CD4-positive, alpha-beta T cell treated with Interleukin-17A for 4 hours (primary cell): ENCODE measurements around the gene CYP19A1.

Experiments
- DNase-seq: peaks from one replicate; pipeline ENCODE4 v3.0.0-alpha.2; 2020; ENCODE audit warnings: mixed read lengths

CYP19A1 gene

GRCh38 chr15:51252671-51253070 is 85.7 kb downstream of the CYP19A1 start:
- no peak for DNase-seq

GRCh38 chr15:51251556-51251955 is 86.8 kb downstream of the CYP19A1 start:
- no peak for DNase-seq

- no peak for DNase-seq
Measured at GRCh38 chr15:51250217-51251011, 88.0 kb downstream of the CYP19A1 start.

- no peak for DNase-seq
Measured at GRCh38 chr15:51245628-51246027, 92.8 kb downstream of the CYP19A1 start.

DNA sequence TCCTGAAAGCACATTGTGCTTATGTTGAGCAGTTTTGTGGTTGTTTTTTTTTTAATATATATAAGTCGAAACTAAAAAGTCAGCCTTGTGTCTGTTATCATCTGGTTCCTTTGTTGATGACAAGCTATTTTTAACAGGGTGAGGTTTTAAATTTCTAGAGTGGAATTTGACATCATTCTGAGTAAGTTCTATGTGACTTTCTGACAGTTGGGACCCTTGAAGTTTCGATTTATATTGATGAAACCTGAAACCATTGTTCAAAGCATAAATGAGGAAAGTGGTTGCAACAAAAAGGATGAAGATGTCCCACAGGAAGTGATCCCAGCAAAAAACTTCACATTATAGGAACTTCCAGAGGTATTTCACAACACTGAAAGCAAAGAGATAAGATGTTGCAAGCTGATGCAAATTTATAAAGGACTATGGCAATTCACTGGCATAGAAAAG is 94.0 kb downstream of the CYP19A1 start:
- DNase-seq = no peak

DNA sequence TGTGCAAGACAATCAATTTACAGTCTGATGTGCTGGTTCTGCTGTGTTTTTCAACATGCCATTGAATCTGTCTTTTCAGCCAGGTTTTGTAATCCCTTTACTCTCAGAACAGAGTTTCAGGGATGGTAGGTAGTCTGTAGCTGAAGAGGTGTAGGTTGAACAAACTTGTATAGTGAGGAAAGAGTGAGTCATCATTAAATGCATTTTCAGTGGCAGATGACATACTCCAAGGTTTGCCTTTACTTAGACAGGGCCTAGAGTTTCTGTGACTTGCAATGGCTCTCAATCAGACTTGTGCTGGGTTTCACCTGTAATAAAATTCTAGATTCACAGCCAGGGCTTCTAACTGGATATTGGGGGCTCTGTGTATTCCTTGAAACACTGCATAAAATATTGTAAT is 94.6 kb downstream of the CYP19A1 start:
- DNase-seq = no peak

DNA sequence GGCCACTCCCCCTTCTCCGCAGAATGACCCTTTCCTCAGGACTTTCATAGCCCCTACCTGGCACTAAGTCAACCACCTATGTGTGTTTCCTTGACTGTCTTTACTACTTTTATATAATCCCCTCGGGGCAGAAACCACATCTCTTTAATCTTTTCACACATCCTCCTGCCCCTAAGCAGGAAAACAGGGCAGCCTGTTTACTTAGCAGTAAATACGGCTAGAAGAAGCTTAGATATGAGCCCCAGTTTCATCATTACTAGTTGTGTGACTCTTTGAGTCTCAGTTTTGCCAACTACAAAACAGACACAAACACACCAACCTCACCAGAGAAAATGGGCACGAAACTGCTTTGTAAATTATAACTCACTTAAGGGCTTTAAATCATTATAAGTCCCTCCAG is 98.3 kb downstream of the CYP19A1 start:
- no peak for DNase-seq

GRCh38 chr15:51237816-51238215 is 100.6 kb downstream of the CYP19A1 start:
- no peak for DNase-seq

DNA sequence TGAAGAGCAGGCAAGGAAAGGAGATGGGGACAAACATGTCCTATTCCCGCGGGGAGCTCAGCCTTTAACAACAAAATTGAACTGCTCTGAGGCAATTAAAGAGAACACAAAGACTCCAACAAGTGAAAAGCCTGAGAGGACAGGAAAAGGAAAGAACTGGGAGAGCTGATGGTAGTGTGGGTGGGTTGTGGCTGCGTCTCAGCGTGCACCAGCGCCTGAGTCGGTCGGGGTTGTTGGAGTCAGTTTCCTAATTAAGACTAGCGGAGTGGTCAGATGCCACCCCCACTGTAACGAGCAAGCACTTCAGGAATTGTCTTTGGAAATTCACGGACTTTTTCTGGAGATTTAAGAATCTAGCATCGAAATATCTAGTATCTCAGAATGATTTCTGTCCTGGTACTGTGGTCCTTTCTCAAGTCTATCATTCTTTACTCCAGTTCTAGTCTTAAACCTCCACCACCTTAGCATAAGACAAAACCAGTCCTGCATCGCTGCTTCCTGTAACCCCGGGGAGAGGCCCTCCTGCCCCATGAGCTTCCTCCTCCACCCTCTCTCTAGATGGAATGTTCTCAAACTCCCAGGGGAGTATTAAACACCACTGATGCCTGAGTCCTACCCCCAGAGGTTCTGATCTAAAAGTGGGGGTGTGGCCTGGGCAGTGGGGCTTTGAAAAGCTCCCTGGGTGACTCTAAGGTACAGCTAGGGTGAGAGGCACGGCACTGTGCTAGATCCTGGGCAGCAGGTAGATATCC is 104.0 kb downstream of the CYP19A1 start:
- no peak for DNase-seq

- no peak for DNase-seq
Measured at GRCh38 chr15:51232581-51232980, 105.8 kb downstream of the CYP19A1 start.

GRCh38 chr15:51229907-51230330 is 108.5 kb downstream of the CYP19A1 start:
- no peak for DNase-seq

DNA sequence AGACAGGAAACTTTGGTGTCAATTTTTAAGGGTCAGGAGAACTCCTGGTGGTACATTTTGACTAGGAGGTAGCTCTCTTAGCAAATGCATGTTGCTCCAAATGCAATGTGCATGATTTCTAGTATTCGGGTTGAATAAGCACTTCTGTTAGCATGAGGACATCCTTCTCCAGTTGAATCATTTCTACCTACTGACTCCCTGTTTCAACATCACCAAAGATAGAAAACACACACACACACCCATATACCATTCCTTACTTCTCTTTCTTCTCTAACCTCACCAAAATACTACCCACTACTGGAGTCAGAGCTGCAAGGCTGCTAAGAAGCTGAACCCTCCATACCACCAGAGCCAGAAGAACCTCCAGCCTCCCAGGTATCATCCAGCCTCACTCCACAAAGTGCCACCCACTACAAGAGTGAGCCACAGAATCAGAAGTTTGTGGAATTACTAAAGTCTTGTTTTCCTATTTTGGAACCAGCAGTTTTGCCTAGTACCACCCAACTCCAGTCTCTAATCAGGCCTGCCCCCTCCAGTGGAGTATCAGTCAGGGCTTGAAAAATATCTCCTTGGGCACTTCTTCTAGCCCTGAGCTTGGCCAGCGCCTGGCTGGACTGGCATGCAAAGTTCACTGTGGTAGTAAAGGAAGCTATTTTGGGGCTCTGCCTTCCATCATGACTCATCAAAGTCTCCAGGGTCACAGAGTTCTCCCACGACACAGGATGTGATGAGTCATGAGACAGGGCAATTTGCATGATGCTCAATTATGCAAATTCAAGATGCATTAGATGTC is 110.3 kb downstream of the CYP19A1 start:
- DNase-seq = no peak

DNA sequence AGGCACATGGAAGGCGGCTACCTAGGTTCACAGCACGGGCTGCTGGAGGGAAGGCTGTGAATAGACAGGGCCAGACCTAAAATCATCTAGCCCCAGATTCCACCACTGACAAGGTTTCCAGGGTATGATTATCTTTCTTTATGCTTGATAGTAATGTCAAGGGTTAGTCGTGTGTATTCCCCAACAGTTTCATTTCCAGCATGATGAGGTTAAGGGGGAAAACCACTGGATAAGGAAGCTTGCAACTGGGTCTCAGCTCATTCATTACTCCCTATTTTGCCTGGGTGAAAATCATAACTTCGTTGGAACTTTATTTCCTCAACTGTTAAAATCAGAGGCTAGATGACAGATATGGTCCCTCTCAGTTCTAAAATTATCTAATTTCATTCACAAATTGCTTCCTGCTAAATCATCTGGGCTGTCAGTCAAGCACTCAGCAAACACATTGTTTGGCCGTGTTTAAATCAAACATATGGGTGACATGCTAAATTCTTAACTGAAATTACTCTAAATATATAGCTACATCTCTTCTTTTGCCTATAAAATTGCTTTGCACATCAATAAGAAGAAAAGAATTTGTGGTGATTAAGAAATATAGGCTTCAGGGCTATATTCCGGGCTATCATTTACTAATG is 111.7 kb downstream of the CYP19A1 start:
- no peak for DNase-seq

DNA sequence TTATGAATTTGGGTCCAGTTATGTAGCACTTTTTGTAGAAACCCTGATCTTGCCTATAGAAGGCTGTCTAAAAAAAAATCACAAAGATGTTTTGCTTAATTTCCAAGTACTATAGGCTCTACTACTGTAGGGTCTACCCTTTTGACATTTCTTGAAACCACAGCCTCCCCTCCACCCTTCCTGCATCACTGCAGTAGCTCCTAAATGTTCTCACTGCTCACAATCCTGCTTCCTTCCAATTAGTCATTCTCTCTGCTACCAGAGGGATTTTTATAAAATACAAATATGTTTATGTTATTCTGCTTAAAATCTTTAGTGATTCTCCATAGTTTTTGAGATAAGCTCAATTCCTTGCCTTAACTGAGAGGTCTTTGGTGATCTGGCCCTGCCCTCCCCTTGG is 114.0 kb downstream of the CYP19A1 start:
- no peak for DNase-seq

DNA sequence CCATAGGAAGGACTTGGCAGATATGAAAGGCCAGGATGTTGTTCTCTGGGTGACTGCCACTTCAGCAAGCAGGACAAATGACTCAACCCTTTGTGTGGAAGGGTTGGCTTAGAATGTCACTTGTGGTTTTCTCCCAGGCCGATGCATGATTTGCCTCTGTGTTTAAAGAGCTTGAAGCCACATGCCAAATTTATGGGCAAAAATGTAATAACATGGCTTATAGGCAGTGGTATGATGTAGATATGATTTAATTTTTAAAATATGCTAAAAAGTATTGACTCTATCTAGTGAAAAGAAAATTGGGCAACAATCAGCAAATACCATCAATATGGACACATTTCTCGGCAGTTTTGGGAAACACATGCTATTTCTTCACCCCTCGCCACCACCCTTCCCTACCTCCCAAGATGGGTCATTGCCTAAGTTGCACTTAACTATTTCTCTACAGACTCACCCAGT is 114.6 kb downstream of the CYP19A1 start:
- no peak for DNase-seq

GRCh38 chr15:51218299-51218938 is 120.0 kb downstream of the CYP19A1 start:
- no peak for DNase-seq

- no peak for DNase-seq
Measured at GRCh38 chr15:51212909-51213308, 125.5 kb downstream of the CYP19A1 start.

DNA sequence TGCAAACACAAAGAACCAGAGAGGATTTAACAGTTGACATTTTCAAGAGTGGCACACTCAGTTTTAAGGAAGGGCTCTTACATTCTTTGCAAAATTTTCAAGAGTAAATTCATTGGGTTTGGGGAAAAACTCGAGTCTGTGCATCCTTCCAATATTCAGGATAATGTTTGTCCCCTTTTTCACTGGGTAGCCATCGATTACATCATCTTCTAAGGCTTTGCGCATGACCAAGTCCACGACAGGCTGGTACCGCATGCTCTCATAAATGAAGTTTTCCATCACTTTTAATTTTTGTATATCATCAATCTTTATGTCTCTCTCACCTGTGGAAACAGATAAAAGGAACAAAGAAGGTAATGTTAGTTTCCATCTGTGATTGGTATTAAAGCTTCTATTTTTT is 126.2 kb downstream of the CYP19A1 start:
- no peak for DNase-seq

DNA sequence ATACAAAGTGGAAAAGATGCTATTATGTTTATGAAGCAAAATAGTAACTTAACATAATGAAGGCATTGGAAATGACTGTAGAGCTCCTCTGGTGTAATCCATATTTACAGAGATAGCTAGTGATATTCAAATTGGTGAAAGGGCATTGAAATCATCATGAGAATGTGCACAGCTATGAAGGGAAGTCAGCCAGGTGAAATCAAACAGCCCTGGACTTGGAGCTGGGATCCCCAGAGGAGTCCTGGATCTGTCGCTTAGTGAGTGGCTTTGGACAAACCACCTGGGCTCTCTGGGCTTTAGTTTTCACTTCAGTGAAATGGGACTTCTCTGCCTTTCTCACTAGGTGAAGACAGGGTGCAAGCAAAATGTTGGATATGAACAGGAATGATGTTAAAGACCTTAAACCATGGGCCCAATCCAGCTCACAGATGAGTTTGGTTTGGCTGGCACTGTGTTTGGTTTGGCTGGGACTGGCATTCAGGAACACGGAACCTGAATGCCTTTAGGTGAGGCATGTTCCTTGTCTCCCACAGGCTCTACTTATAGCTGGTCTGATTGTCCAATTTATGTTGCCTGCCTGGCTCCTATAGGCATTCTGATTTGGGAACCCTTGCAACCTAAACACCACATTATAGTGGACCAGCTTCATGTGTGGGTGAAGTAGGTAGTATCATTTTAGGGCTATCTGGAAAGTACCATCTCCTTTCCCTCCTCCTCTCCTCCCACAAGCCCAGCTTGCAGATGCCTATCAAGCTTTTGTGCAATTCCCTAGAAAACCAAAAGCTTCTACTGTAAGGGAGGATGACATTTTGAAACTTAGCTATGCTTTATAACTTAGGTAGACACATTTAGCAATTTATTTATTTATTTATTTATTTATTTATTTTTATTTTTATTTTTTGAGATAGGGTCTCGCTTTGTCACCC is 133.1 kb downstream of the CYP19A1 start:
- no peak for DNase-seq

- no peak for DNase-seq
Measured at GRCh38 chr15:51203797-51204196, 134.6 kb downstream of the CYP19A1 start.

DNA sequence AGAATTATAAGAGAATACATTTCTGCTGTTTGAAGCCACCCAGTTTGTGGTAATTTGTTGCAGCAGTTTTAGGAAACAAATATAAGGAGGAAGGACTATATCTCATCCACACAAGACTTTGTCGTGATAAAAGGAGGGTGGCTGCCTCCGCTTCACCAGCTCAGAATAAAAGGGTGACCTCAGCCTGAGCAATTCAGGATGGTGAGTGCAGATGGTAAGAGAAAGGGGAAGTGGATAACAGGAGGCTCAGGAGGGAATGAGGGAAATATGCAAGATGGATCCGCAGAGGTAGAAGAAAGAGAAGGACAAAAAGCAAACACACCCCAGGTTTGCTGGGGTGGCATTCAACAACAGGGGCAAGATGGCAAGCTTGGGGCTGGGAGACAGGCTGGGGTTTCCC is 135.6 kb downstream of the CYP19A1 start:
- no peak for DNase-seq
